K562 treated with DMSO at 1 percent for 24 hours (cell line): ENCODE data around the gene ENDOU. TPM values are rescaled to one million over a fixed set of nuclear protein-coding genes. Genes with fewer than 3 reads are reported as not detected.

Source experiments
- total RNA-seq: library from RNA; unstranded; fragments of 300-600 nt; gene quantifications from 2 replicates; pipeline ENCODE4 v1.2.3, GENCODE V29; 2022; ENCODE audit warnings: low read depth; ENCODE audit not compliant: insufficient read depth

ENDOU gene, protein sequence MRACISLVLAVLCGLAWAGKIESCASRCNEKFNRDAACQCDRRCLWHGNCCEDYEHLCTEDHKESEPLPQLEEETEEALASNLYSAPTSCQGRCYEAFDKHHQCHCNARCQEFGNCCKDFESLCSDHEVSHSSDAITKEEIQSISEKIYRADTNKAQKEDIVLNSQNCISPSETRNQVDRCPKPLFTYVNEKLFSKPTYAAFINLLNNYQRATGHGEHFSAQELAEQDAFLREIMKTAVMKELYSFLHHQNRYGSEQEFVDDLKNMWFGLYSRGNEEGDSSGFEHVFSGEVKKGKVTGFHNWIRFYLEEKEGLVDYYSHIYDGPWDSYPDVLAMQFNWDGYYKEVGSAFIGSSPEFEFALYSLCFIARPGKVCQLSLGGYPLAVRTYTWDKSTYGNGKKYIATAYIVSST
- total RNA-seq, result not detected in 2 replicates

DNA sequence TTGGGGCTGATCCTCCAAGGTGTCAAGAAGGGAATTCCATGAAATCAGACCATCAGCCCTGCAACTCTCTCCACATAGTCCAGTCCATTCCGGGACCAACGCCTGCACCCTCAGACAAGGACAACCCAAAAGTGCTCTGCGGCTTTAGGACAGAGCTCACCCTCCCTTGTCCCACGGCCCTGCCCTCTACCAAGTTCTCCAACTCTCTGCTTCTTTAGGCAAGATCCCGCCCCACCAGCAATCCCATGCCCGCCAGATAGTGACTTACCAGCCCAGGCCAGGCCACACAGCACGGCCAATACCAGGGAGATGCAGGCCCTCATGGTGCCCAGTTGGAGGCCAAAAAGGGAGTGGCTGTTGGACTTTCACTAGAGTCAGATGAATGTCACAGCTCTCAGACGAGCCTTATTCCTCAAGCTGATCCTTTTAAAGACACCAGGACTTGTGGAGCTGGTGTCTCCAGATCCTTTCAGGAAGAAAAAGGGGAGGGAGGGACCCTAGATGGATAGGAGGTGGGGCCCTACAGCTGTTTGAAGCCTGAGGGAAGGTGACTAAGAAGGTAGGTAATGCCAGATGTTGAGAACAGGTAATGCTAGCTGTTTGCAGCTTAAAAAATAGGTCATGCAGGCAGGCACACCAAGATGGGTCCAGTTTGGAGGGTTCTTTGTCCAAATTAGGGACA is at the start of gene ENDOU:
TSS of gene ENDOU (minus strand) at position 400 of the 682 bp plus-strand sequence. CDS start at position 323, 77 bp downstream.

DNA sequence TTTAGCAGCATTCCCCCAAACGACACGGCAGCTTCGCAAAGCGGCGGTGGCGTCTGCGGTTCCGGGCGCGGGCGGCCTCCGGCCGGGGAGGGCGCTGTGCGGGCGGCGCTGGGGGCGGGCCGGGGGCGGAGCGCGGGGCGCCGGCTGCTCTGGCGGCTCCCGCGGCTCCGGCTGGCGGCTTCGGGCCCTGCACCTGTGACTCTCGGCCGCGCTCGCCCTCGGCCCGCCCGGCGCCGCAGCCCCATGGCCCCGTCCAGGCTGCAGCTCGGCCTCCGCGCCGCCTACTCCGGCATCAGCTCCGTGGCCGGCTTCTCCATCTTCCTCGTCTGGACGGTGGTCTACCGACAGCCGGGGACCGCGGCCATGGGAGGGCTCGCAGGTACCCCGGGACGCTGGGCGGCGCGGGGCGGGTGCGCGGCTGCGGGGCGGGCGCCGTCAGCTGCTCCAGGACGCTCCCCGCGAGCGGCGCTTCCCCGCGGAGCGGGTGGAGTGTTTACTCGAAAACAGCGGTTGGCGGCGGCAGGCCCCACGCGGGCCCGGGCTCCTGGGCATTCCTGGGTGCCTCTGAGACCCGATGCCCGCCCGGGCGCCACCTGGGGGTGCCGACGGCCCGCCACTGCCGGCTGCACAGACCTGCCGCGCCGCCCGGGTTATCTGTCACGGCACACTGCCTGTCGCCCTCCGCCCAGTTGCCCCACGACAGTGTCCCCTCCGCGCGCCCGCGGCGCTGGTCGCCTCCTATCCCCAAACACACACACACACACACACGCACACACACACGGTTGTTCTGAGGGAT is 48.0 kb upstream of the ENDOU start, which contains the start of gene SLC48A1:
TSS of gene SLC48A1 (plus strand) at position 177 of the 796 bp plus-strand sequence. CDS start at position 244, 67 bp downstream.

DNA sequence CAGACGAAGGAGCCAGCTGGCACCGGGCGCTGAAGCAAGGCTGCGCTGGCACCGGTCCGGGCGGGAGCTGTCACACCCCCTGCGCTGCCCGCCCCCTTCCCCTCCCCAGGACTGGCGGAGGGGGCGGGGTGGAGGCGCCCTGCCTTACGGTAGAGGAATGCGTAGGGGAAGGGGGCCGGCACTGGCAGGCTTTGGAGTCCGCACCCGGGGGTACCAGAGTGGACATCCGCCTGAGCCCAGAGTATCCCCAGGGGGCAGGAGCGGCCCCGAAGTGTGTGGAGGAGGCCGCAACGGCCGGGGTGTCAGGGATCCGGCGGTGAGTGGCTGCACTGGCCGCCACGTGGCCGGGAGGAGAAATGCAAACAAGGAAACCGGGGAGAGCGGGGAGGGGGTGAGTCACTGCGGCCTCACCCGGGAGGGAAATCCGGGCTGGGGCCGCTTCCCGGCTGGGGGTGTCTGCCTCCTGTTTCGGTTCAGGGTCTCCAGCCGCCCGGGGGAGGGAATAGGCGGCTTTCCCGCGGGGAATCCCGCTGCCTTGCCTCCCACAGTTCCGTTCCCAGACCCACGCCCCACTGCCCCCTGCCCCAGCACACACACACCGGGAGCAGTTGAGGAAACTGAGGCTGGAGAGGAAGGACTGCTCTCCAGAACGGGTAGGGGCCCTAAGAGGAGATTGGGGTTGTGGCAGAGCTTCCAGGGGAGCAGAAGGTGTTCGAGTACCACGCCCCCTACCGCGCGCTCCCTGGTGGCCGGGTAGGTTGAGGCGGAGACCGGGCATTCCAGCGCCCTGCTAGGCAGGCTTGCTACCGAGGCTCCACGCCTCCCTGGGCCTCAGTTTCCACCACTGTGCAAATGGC is 33.8 kb upstream of the ENDOU start, which contains the start of gene RAPGEF3:
TSS of gene RAPGEF3 (minus strand) at position 47 of the 857 bp plus-strand sequence. CDS start 324 bp downstream, outside the sequence.

DNA sequence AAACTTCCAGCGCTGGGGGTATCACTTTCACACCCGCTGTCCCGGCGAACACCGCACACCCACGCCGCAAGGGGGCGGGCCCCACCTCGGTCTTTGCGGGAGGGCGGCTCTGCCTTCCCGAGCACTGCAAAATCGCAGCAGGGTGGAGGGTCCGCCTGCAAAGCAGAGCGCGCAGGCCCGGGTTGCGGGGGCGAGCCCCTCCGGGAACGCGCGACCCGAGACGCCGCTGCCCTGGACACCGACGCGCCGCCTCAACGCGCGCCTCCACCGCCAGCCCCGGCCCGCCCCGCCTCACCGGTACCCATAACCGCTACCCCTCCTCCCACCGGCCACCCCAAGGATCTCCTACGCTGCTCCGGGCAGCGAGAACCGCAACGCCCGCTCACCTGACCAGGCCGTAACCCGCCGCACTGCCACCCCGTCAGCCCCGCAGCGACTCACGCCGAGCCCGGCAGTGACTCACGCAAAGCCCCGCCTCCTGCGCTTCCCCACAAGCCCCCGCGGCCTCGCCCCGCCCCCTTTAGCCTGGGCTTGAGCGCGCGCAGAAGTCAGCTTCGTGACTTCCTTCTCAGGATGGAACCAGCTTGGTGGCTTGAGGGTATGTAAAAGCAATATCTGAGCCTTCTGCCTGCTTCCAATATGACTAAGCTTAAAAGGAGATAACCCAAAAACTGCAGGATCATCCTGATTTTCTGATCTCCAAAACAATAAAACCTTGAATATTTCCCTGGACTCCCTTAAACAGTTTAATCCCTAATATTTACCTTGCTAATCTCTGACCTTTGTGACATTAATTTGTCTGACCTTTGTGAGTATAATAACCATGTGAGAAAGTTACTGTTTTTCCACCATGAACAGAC is 19.5 kb downstream of the ENDOU start, which contains the start of gene RPAP3:
TSS of gene RPAP3 (minus strand) at position 465 of the 860 bp plus-strand sequence. CDS start 3,190 bp downstream, outside the sequence.

Other genes starting within 250 kb of the ENDOU start
- gene RPAP3, start 19.5 kb downstream of the ENDOU start, total RNA-seq, result 23.2 and 31.2 TPM in 2 replicates
- gene RAPGEF3, start 33.4 kb upstream of the ENDOU start, total RNA-seq, result 1.1 and 1.2 TPM in 2 replicates
- 43.7 and 52.7 TPM in 2 replicates for gene SLC48A1, start 47.7 kb upstream of the ENDOU start, total RNA-seq
- 57.4 and 60.6 TPM in 2 replicates for gene HDAC7, start 94.4 kb upstream of the ENDOU start, total RNA-seq
- 4.2 and 4.6 TPM in 2 replicates for gene VDR, start 179.5 kb upstream of the ENDOU start, total RNA-seq
- 167 and 170 TPM in 2 replicates for gene TMEM106C, start 238.1 kb upstream of the ENDOU start, total RNA-seq